H1 (cell line): ENCODE measurements around the gene KCNC1.

Experiments used
- CTCF ChIP-seq, 3 experiments: IDR thresholded peaks; 1 replicate in 2 of 3; 2 replicates in 1 of 3; pipeline versions ENCODE4 v1.5.1 to v1.6.1; 2011; ENCODE audit warnings: low read length in 3 of 3, mild to moderate bottlenecking in 3 of 3, inconsistent platforms in 2 of 3, low read depth in 1 of 3, moderate library complexity in 1 of 3; ENCODE audit not compliant: insufficient read depth in 1 of 3; ENCODE audit errors: control extremely low read depth in 1 of 3
- EZH2 ChIP-seq: fragments of 200-600 bp; sonication (generic); IDR thresholded peaks from 2 replicates; pipeline ENCODE4 v1.7.1; 2012; ENCODE audit warnings: low read depth, mild to moderate bottlenecking, moderate library complexity, low read length, inconsistent platforms; ENCODE audit not compliant: severe bottlenecking

DNA sequence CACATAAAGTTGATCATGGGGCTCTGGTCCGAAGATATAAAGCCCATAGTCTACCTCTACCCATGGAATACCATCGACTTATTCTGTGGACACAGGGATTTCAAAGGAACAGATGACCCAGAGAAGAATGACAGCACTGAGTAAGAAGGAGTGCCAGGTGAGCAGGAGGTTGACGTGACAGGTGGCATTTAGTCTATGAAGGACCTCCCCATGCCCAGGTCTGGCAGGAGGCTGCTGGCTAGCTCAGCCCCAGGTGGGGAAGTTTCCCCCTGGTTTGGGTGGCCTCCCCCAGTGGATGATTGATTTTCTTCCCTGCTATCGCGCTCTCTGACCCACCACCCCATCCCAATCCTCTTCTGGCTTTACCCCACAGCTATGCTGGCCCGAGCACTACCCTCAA, 39.1 kb downstream of the KCNC1 start:
- no peak for TF ChIP-seq CTCF (IDR thresholded peaks at IDR 0.05; ENCODE audit: control extremely low read depth in 1 of 3, insufficient read depth in 1 of 3, low read depth in 1 of 3, low read length in 3 of 3)
- TF ChIP-seq EZH2 = no peak
